IMR-90 (cell line): Measurements from ENCODE around the gene FSTL1. TPM values are rescaled to one million over a fixed set of nuclear protein-coding genes. Genes with fewer than 3 reads are reported as not detected.

Experiments used
- ATAC-seq: fragments of 200-7000 bp; cut with Tn5 transposase; 2 replicates; pipeline ENCODE4 v1.9.1; 2020; ENCODE audit warnings: low read depth, mild to moderate bottlenecking, moderate library complexity
- BruUV-seq: library from RNA; stranded (reverse); fragments of 400-500 nt; replicated peaks from 2 replicates; lab custom pipeline; 2021; lab: Mats Ljungman, UMichigan
- CTCF ChIA-PET: fragments of 300-600 bp; formaldehyde crosslinking; extraction: SDS; loops from one replicate; lab custom pipeline; 2021; ENCODE audit warnings: antibody characterized with exemption; lab: Yijun Ruan, JAX
- POLR2A ChIA-PET: fragments of 300-600 bp; sonication (Branson Sonifier 250); formaldehyde crosslinking; loops from one replicate; lab custom pipeline; 2022; ENCODE audit warnings: antibody characterized with exemption; ENCODE audit not compliant: unreplicated experiment; lab: Charles Lee
- DNase-seq: peaks from one replicate; pipeline ENCODE4 v3.0.0; 2013
- H2AFZ ChIP-seq: replicated peaks from 2 replicates; pipeline ENCODE3; 2013; ENCODE audit warnings: low read length, mild to moderate bottlenecking; ENCODE audit not compliant: poor library complexity
- H2AK5ac ChIP-seq: 2 replicates; pipeline ENCODE4 v1.6.1; 2013; ENCODE audit warnings: low read depth, low read length, inconsistent platforms
- H2AK9ac ChIP-seq: replicated peaks from 2 replicates; pipeline ENCODE3; 2013; ENCODE audit warnings: mild to moderate bottlenecking, low read depth, low read length, moderate library complexity; ENCODE audit not compliant: poor library complexity
- H2BK120ac ChIP-seq: 2 replicates; pipeline ENCODE4 v1.6.1; 2013; ENCODE audit warnings: low read depth, low read length, inconsistent platforms
- H2BK15ac ChIP-seq: 3 replicates; pipeline ENCODE4 v1.6.1; 2013; ENCODE audit warnings: low read depth, low read length, inconsistent platforms
- H2BK20ac ChIP-seq: 2 replicates; pipeline ENCODE4 v1.6.1; 2013; ENCODE audit warnings: low read depth, mild to moderate bottlenecking, inconsistent platforms, low read length, moderate library complexity
- H2BK5ac ChIP-seq: 2 replicates; pipeline ENCODE4 v1.6.1; 2013; ENCODE audit warnings: mild to moderate bottlenecking, low read depth, low read length, inconsistent platforms; ENCODE audit not compliant: poor library complexity, severe bottlenecking
- H3K14ac ChIP-seq: replicated peaks from 2 replicates; pipeline ENCODE4 v1.6.1; 2013; ENCODE audit warnings: low read depth, low read length, inconsistent platforms
- H3K18ac ChIP-seq: 2 replicates; pipeline ENCODE4 v1.6.1; 2013; ENCODE audit warnings: low read depth, low read length, control low read depth
- H3K23ac ChIP-seq: 2 replicates; pipeline ENCODE4 v1.6.1; 2013; ENCODE audit warnings: low read depth, low read length, inconsistent platforms
- H3K27ac ChIP-seq: 2 replicates; pipeline ENCODE4 v1.5.1; 2013; ENCODE audit warnings: mild to moderate bottlenecking, control low read depth, low read length; ENCODE audit not compliant: insufficient read depth
- H3K27me3 ChIP-seq: 2 replicates; pipeline ENCODE4 v1.6.1; 2013; ENCODE audit warnings: low read length; ENCODE audit not compliant: control insufficient read depth, insufficient read depth
- H3K36me3 ChIP-seq: 2 replicates; pipeline ENCODE4 v1.6.1; 2013; ENCODE audit warnings: low read length, mixed read lengths; ENCODE audit not compliant: control insufficient read depth, insufficient read depth
- H3K4ac ChIP-seq: 2 replicates; pipeline ENCODE4 v1.6.1; 2013; ENCODE audit warnings: low read depth, low read length, inconsistent platforms
- H3K4me1 ChIP-seq: 2 replicates; pipeline ENCODE4 v1.6.1; 2013; ENCODE audit warnings: low read length, mixed read lengths; ENCODE audit not compliant: control insufficient read depth, insufficient read depth
- H3K4me2 ChIP-seq: 2 replicates; pipeline ENCODE4 v1.6.1; 2013; ENCODE audit warnings: low read depth, mild to moderate bottlenecking, control low read depth, low read length, moderate library complexity
- H3K4me3 ChIP-seq: 2 replicates; pipeline ENCODE4 v1.5.1; 2013; ENCODE audit warnings: low read depth, mild to moderate bottlenecking, control low read depth, low read length, moderate library complexity; ENCODE audit not compliant: insufficient read depth
- H3K56ac ChIP-seq: 2 replicates; pipeline ENCODE4 v1.6.1; 2013; ENCODE audit warnings: low read length, inconsistent platforms; ENCODE audit not compliant: insufficient read depth; ENCODE audit errors: extremely low read depth
- H3K79me1 ChIP-seq, 2 experiments: 2 replicates each; pipeline ENCODE4 v1.6.1; 2013; ENCODE audit warnings: low read length in 2 of 2, inconsistent platforms in 1 of 2, low read depth in 1 of 2
- H3K9ac ChIP-seq: 2 replicates; pipeline ENCODE4 v1.6.1; 2013; ENCODE audit warnings: low read depth, low read length, control low read depth
- H3K9me1 ChIP-seq: 2 replicates; pipeline ENCODE4 v1.6.1; 2013; ENCODE audit warnings: low read length, inconsistent platforms; ENCODE audit not compliant: insufficient read depth
- H3K9me3 ChIP-seq: 2 replicates; pipeline ENCODE4 v1.6.1; 2013; ENCODE audit warnings: low read length; ENCODE audit not compliant: control insufficient read depth, insufficient read depth
- H4K20me1 ChIP-seq: 2 replicates; pipeline ENCODE4 v1.6.1; 2013; ENCODE audit warnings: low read length, inconsistent platforms; ENCODE audit not compliant: insufficient read depth
- H4K5ac ChIP-seq: 2 replicates; pipeline ENCODE4 v1.6.1; 2013; ENCODE audit warnings: mild to moderate bottlenecking, low read depth, low read length, control low read depth
- H4K8ac ChIP-seq, 2 experiments: 2 replicates each; pipeline ENCODE4 v1.6.1; 2013; ENCODE audit warnings: low read depth in 2 of 2, low read length in 2 of 2, control low read depth in 1 of 2, inconsistent platforms in 1 of 2
- H4K91ac ChIP-seq: 2 replicates; pipeline ENCODE4 v1.6.1; 2013; ENCODE audit warnings: low read depth, low read length, inconsistent platforms; ENCODE audit not compliant: insufficient read depth
- CHD1 ChIP-seq: IDR thresholded peaks from 2 replicates; pipeline ENCODE4 v1.6.1; 2012; ENCODE audit warnings: low read depth, low read length, improper control_type of control experiment
- SMC3 ChIP-seq: fragments of 150-350 bp; IDR thresholded peaks from 2 replicates; pipeline ENCODE4 v1.6.1; 2016; ENCODE audit warnings: low read depth, mild to moderate bottlenecking, antibody characterized with exemption, low read length, moderate library complexity
- WGBS, 2 experiments: methylation state at CpG; one replicate each; pipeline versions ENCODE4 v1.1.5 to v1.1.7; 2013; ENCODE audit warnings: missing lambda C conversion rate in 2 of 2; ENCODE audit not compliant: insufficient read length in 1 of 2; ENCODE audit errors: extremely low coverage in 2 of 2; 5-methylcytosine and 5-hydroxymethylcytosine counted together
- dilution Hi-C: fragments of 300-500 bp; cut with HindIII; formaldehyde crosslinking; loops from one replicate; pipeline ENCODE4 v1.14.3; 2018; ENCODE audit warnings: low sequenced_read_pairs; ENCODE audit not compliant: unreplicated experiment
- in situ Hi-C: fragments of 300-500 bp; cut with MboI; formaldehyde crosslinking; loops from 3 replicates; pipeline ENCODE4 v1.14.3; 2019; ENCODE audit warnings: low sequenced_read_pairs, inconsistent platforms, mixed read lengths
- intact Hi-C: fragments of 100-400 bp; cut with micrococcal nuclease; formaldehyde crosslinking; loops from 2 replicates; pipeline ENCODE4 v1.10.0; 2022
- polyA plus RNA-seq, 3 experiments: library from polyadenylated mRNA; depleted of rRNA; stranded (reverse); fragments of >200 nt; gene quantifications; 2 replicates each; pipeline ENCODE4 v1.2.3, GENCODE V29; 2012; ENCODE audit warnings: low replicate concordance in 1 of 3
- total RNA-seq: library from RNA; depleted of rRNA; stranded (reverse); fragments of >200 nt; gene quantifications from 2 replicates; pipeline ENCODE4 v1.2.3, GENCODE V29; 2012
- TF ChIP-seq, protein P1 (sequence below): conservative IDR thresholded peaks from 2 replicates; pipeline ENCODE4 v1.5.1; 2012; ENCODE audit warnings: mild to moderate bottlenecking, low read depth, low read length, improper control_type of control experiment

FSTL1 gene
- total and polyA plus RNA-seq, 2 of the 4 experiments (the other 2 are of a cell fraction), result 864 to 1,642 TPM

GRCh38 chr3:120417272-120417911 lies 33.4 kb downstream of the FSTL1 start (continued):
- TF ChIP-seq, protein P1, sequence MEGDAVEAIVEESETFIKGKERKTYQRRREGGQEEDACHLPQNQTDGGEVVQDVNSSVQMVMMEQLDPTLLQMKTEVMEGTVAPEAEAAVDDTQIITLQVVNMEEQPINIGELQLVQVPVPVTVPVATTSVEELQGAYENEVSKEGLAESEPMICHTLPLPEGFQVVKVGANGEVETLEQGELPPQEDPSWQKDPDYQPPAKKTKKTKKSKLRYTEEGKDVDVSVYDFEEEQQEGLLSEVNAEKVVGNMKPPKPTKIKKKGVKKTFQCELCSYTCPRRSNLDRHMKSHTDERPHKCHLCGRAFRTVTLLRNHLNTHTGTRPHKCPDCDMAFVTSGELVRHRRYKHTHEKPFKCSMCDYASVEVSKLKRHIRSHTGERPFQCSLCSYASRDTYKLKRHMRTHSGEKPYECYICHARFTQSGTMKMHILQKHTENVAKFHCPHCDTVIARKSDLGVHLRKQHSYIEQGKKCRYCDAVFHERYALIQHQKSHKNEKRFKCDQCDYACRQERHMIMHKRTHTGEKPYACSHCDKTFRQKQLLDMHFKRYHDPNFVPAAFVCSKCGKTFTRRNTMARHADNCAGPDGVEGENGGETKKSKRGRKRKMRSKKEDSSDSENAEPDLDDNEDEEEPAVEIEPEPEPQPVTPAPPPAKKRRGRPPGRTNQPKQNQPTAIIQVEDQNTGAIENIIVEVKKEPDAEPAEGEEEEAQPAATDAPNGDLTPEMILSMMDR, result peak; percentile 87

GRCh38 chr3:120416868-120417267 lies 33.9 kb downstream of the FSTL1 start:
- peak; percentile 6 for ATAC-seq
- peak overlapping the region; percentile 35 for H3K4ac ChIP-seq
- no peak overlapping the region for H2BK15ac ChIP-seq
- intact Hi-C loops (loop anchor here (1.0 kb wide), 3 partner anchors 142 to 525 kb away; no protein-coding TSS in a partner anchor), dilution Hi-C loops (no loop called here), in situ Hi-C loops (no loop called here)
- no peaks in the 10 kb centered on the region for H3K9me3 ChIP-seq
- DNase-seq, result no peak
- H3K4me3 ChIP-seq, result no peak overlapping the region
- H3K36me3 ChIP-seq, result peaks cover 31% of the 10 kb centered on the region
- no peak overlapping the region for H2AFZ ChIP-seq
- H2BK5ac ChIP-seq, result peak overlapping the region; percentile 28
- peak overlapping the region; percentile 28; the same call in 1 of the 2 replicates for H2AK5ac ChIP-seq
- CTCF ChIA-PET, result interaction anchor here (0.7 to 4.6 kb wide), 21 partner anchors 8 to 179 kb away, joined by 3 to 25 read pairs (median 4); partner anchors contain the start of gene NDUFB4
- no peak overlapping the region for H2BK20ac ChIP-seq
- peak overlapping the region in 1 of 2 experiments; percentile 62; a peak in 2 of 4 replicates for H4K8ac ChIP-seq
- peaks cover 29% of the 10 kb centered on the region for H3K4me1 ChIP-seq
- peaks cover 23% of the 10 kb centered on the region for H3K9me1 ChIP-seq
- peaks cover 55 to 73% of the 10 kb centered on the region in 2 experiments for H3K79me1 ChIP-seq
- no peak overlapping the region for H3K18ac ChIP-seq
- no peak overlapping the region for H2AK9ac ChIP-seq
- no CpG with 5 or more reads among the region's 2 CpGs for WGBS, 2 experiments
- POLR2A ChIA-PET, result interaction anchor here (0.6 to 1.1 kb wide), 4 partner anchors 22 to 223 kb away, joined by 3 to 5 read pairs (median 3); no protein-coding TSS in a partner anchor
- no peaks in the 10 kb centered on the region for H3K27me3 ChIP-seq
- no TSS peak for BruUV-seq
- peak overlapping the region; percentile 22 for H3K23ac ChIP-seq
- H3K14ac ChIP-seq, result no peak overlapping the region
- no peak overlapping the region; the same call in 1 of the 2 replicates for H4K5ac ChIP-seq
- H4K91ac ChIP-seq, result no peak overlapping the region
- peak overlapping the region; percentile 55; the same call in 1 of the 2 replicates for H3K27ac ChIP-seq
- peaks cover 71% of the 10 kb centered on the region for H4K20me1 ChIP-seq
- H3K4me2 ChIP-seq, result peak overlapping the region; percentile 38; the same call in 1 of the 2 replicates
- no peak overlapping the region for H3K56ac ChIP-seq
- TF ChIP-seq SMC3 (no peak), CHD1 (no peak)
- no peak overlapping the region for H2BK120ac ChIP-seq
- H3K9ac ChIP-seq, result no peak overlapping the region
